Activated CD8-positive, alpha-beta memory T cell treated with anti-CD3 and anti-CD28 coated beads for 36 hours (primary cell): Measurements from ENCODE around the gene PROK1. TPM values are rescaled to one million over a fixed set of nuclear protein-coding genes. Genes with fewer than 3 reads are reported as not detected.
"Not testable (repeated sequence)": the region's sequence is repeated elsewhere in the genome, so short reads cannot be mapped to it uniquely, and the experiment has no call there.

Source experiments
- CTCF ChIA-PET: fragments of 350-600 bp; sonication (Branson Sonifier 250); formaldehyde crosslinking; loops from one replicate; lab custom pipeline; 2021; ENCODE audit warnings: antibody characterized with exemption; lab: Charles Lee
- POLR2A ChIA-PET: fragments of 350-600 bp; sonication (Branson Sonifier 250); formaldehyde crosslinking; loops from one replicate; lab custom pipeline; 2021; ENCODE audit warnings: antibody characterized with exemption; lab: Charles Lee
- total RNA-seq, 2 experiments: library from RNA; stranded (reverse); gene quantifications; one replicate each; pipeline ENCODE4 v1.2.3, GENCODE V29; 2021

Gene PROK1
- total RNA-seq, 2 experiments from 2014 or later = not detected

- POLR2A ChIA-PET = no interaction called here
- CTCF ChIA-PET = interaction anchor here (0.5 to 1.6 kb wide), 2 partner anchors 31 to 1066 kb away, joined by 3 to 4 read pairs; no protein-coding TSS in a partner anchor
These were observed 22.0 kb upstream of the PROK1 start for GRCh38 chr1:110428946-110429345.

GRCh38 chr1:110430366-110430765 is 20.6 kb upstream of the PROK1 start:
- ChIA-PET POLR2A (no interaction called here), CTCF (interaction anchor here (0.6 to 1.6 kb wide), 4 partner anchors 17 to 387 kb away, joined by 3 to 4 read pairs (median 4); no protein-coding TSS in a partner anchor)

GRCh38 chr1:110430901-110431300 is 20.0 kb upstream of the PROK1 start:
- ChIA-PET POLR2A (no interaction called here), CTCF (interaction anchor here (1.1 kb wide), 1 partner anchor 118 kb away, joined by 3 read pairs; no protein-coding TSS in a partner anchor)

- POLR2A ChIA-PET = no interaction called here
- CTCF ChIA-PET = no interaction called here
These were observed 17.7 kb upstream of the PROK1 start for GRCh38 chr1:110433213-110433612.

GRCh38 chr1:110433803-110434202 is 17.1 kb upstream of the PROK1 start:
- ChIA-PET CTCF (interaction anchor here (1.7 kb wide), 1 partner anchor 27 kb away, joined by 4 read pairs; no protein-coding TSS in a partner anchor), POLR2A (no interaction called here)

GRCh38 chr1:110434946-110435345 is 16.0 kb upstream of the PROK1 start:
- POLR2A ChIA-PET = no interaction called here

GRCh38 chr1:110436635-110437034 is 14.3 kb upstream of the PROK1 start:
- POLR2A ChIA-PET = no interaction called here
- CTCF ChIA-PET = interaction anchor here (0.7 kb wide), 1 partner anchor 62 kb away, joined by 3 read pairs; no protein-coding TSS in a partner anchor

More at GRCh38 chr1:110434946-110435345, 16.0 kb upstream of the PROK1 start:
- CTCF ChIA-PET = interaction anchor here (1.7 kb wide), 1 partner anchor 25 kb away, joined by 4 read pairs; no protein-coding TSS in a partner anchor

- CTCF ChIA-PET, POLR2A ChIA-PET: not testable (repeated sequence)
These were observed 13.2 kb upstream of the PROK1 start for GRCh38 chr1:110437645-110438299.

- CTCF ChIA-PET = no interaction called here
- POLR2A ChIA-PET = no interaction called here
These were observed 12.1 kb upstream of the PROK1 start for GRCh38 chr1:110438893-110439292.

- CTCF ChIA-PET = interaction anchor here (1.0 kb wide), 1 partner anchor 21 kb away, joined by 3 read pairs; no protein-coding TSS in a partner anchor
These were observed 11.1 kb upstream of the PROK1 start for GRCh38 chr1:110439873-110440272.

GRCh38 chr1:110440877-110441276 is 10.1 kb upstream of the PROK1 start:
- ChIA-PET POLR2A (no interaction called here), CTCF (interaction anchor here (1.0 kb wide), 1 partner anchor 19 kb away, joined by 3 read pairs; no protein-coding TSS in a partner anchor)

More at GRCh38 chr1:110439873-110440272, 11.1 kb upstream of the PROK1 start:
- POLR2A ChIA-PET = not testable (repeated sequence)

GRCh38 chr1:110441888-110442287 is 9.1 kb upstream of the PROK1 start:
- CTCF ChIA-PET = interaction anchor here (0.6 kb wide), 1 partner anchor 17 kb away, joined by 3 read pairs; no protein-coding TSS in a partner anchor
- POLR2A ChIA-PET = no interaction called here

GRCh38 chr1:110443451-110443850 is 7.5 kb upstream of the PROK1 start:
- POLR2A ChIA-PET = no interaction called here
- CTCF ChIA-PET = interaction anchor here (1.3 kb wide), 1 partner anchor 16 kb away, joined by 5 read pairs; no protein-coding TSS in a partner anchor

GRCh38 chr1:110444561-110444960 is 6.4 kb upstream of the PROK1 start:
- CTCF ChIA-PET = no interaction called here
- POLR2A ChIA-PET = no interaction called here

- CTCF ChIA-PET = no interaction called here
- POLR2A ChIA-PET = no interaction called here
These were observed 993 bp upstream of the PROK1 start for GRCh38 chr1:110449661-110450651.

GRCh38 chr1:110452330-110452729 is 1.4 kb downstream of the PROK1 start:
- ChIA-PET POLR2A (no interaction called here), CTCF (no interaction called here)

GRCh38 chr1:110453829-110454228 is 2.9 kb downstream of the PROK1 start:
- ChIA-PET CTCF (no interaction called here), POLR2A (no interaction called here)

GRCh38 chr1:110454328-110454727 is 3.4 kb downstream of the PROK1 start:
- ChIA-PET CTCF (interaction anchor here (1.3 kb wide), 1 partner anchor 251 kb away, joined by 5 read pairs; no protein-coding TSS in a partner anchor), POLR2A (no interaction called here)

GRCh38 chr1:110455151-110455550 is 4.2 kb downstream of the PROK1 start:
- POLR2A ChIA-PET = no interaction called here
- CTCF ChIA-PET = interaction anchor here (1.3 kb wide), 1 partner anchor 252 kb away, joined by 5 read pairs; no protein-coding TSS in a partner anchor
